Activated CD4-positive, alpha-beta T cell treated with anti-CD3 and anti-CD28 coated beads, Interleukin-2, amount 50 U/mL, for 48 hours (primary cell): ENCODE measurements around the gene CCL11.
"Not testable (repeated sequence)": the region's sequence is repeated elsewhere in the genome, so short reads cannot be mapped to it uniquely, and the experiment has no call there.

ENCODE experiments used
- DNase-seq, 2 experiments: peaks; one replicate each; pipeline ENCODE4 v3.0.0-alpha.2; 2020

The CCL11 gene

GRCh38 chr17:34312080-34312479, 26.5 kb downstream of the CCL11 start:
- DNase-seq, result no peak

DNA sequence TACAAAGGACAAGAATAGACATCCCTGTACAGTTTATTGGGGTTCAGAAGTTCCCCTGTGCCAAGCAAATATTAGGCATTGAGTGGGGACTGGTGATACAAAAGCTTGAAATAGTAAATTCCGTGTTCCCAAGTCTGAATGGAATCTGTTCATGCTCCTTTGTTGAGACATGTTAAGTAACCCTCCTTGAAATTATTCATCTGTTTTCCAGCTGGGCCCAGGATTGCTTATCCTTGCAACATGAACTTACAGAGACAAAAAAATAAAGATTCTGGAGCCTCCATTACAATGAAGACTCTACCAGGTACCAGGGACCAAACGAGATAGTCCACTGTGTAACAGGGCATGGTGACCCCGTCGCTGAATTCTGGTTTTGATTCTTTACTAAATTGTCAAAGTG, 27.6 kb downstream of the CCL11 start:
- no peak for DNase-seq

DNA sequence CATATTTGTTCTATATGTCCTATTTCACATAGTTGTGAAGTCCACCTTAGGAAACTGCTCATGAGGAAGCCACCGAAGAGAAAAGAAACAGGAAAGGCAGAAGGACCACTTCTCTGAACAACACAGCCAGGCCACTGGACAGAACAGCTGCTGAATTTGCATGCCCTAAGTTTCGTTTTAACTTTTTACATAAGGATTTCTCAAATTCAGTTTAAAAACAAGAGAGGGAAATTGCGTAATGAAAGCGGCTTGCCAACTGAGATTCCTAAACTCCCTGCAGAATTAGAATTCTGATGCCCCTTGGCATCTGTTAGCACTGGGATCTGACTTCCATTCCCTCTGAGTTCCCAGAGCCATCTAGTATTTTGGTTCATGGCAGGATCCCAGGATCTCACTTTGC, 28.7 kb downstream of the CCL11 start:
- no peak for DNase-seq

GRCh38 chr17:34318474-34318873, 32.9 kb downstream of the CCL11 start:
- peak in 1 of 2 experiments; percentile 12 for DNase-seq

DNA sequence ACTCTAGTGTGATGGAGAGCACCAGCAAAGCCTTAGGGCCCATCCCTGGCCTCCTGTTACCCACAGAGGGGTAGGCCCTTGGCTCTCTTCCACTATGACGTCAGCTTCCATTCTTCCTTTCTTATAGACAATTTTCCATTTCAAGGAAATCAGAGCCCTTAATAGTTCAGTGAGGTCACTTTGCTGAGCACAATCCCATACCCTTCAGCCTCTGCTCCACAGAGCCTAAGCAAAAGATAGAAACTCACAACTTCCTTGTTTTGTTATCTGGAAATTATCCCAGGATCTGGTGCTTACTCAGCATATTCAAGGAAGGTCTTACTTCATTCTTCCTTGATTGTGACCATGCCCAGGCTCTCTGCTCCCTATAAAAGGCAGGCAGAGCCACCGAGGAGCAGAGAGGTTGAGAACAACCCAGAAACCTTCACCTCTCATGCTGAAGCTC, 33.5 kb downstream of the CCL11 start, which contains the start of gene CCL8:
CCL8 (plus strand) TSS at position 397 of the 445 bp plus-strand sequence. CDS start 67 bp downstream, outside the sequence.
- DNase-seq, result no peak

DNA sequence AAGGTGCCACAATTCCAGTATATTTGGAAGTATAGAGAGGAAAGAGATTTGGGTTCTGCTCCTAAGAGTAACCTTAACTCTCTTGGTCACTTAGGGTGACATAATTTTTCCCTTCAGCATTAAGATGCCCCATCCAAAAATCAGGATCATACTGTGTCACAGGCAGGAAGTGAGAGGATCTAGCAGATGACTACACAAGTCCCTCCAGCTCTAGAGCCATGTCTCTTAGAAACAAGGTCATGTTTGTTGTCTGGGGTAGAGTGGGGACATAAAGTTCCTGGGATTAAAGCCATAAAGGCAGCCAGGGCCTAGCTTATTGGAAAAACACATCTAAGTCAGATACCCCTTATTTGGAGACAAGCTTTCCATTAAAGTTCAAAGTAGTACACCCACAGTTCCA, 36.4 kb downstream of the CCL11 start:
- DNase-seq, result no peak

DNA sequence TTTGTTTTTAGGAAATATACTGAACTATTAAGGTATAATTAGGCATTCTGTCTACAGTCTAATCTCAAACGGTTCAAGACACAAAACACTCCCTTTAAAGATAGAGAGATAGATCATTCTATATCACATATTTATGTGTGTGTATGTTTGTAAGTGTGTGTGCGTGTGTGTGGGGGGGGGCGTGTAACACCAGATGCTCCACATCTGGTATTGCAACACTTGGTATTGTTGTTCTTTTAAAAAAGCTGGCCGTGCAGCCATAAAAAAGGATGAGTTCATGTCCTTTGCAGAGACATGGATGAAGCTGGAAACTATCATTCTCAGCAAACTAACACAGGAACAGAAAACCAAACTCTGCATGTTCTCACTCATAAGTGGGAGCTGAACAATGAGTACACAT, 42.0 kb downstream of the CCL11 start:
- not testable (repeated sequence) for DNase-seq

GRCh38 chr17:34337701-34338100, 52.2 kb downstream of the CCL11 start:
- no peak for DNase-seq
